H1 (cell line): Measurements from ENCODE around the gene RCBTB1. TPM values are rescaled to one million over a fixed set of nuclear protein-coding genes. Genes with fewer than 3 reads are reported as not detected.

Experiments used
- CTCF ChIA-PET: fragments of 300-600 bp; sonication (Branson Sonifier 250); formaldehyde crosslinking; loops from one replicate; lab custom pipeline; 2021; ENCODE audit not compliant: partially characterized antibody; lab: Charles Lee
- POLR2A ChIA-PET: fragments of 300-600 bp; sonication (Branson Sonifier 250); formaldehyde crosslinking; loops from one replicate; lab custom pipeline; 2021; ENCODE audit warnings: inconsistent platforms; ENCODE audit not compliant: partially characterized antibody; lab: Charles Lee
- DNase-seq, 2 experiments: peaks; one replicate each; pipeline versions ENCODE4 v3.0.0 to v3.0.0-alpha.2; 2010 to 2022; ENCODE audit warnings: low spot score in 2 of 2, low read depth in 1 of 2, mixed read lengths in 1 of 2
- FAIRE-seq: peaks from 2 replicates; lab custom pipeline; 2011; peaks lifted over from hg19 to GRCh38; lab: Jason Lieb, UNC
- H2AFZ ChIP-seq: 2 replicates; pipeline ENCODE4 v1.8.1; 2012; ENCODE audit warnings: low read length, inconsistent platforms
- H2AK5ac ChIP-seq: 2 replicates; pipeline ENCODE4 v1.6.1; 2013; ENCODE audit warnings: low read depth, low read length
- H2BK120ac ChIP-seq: replicated peaks from 2 replicates; pipeline ENCODE3; 2013; ENCODE audit warnings: low read depth, low read length, inconsistent platforms
- H2BK12ac ChIP-seq: 2 replicates; pipeline ENCODE4 v1.6.1; 2013; ENCODE audit warnings: low read depth, low read length
- H2BK15ac ChIP-seq: 2 replicates; pipeline ENCODE4 v1.6.1; 2013; ENCODE audit warnings: low read length
- H2BK20ac ChIP-seq: 2 replicates; pipeline ENCODE4 v1.6.1; 2013; ENCODE audit warnings: low read length
- H2BK5ac ChIP-seq: 2 replicates; pipeline ENCODE4 v1.6.1; 2013; ENCODE audit warnings: low read depth, low read length
- H3K14ac ChIP-seq: 2 replicates; pipeline ENCODE4 v1.6.1; 2013; ENCODE audit warnings: inconsistent platforms; ENCODE audit not compliant: insufficient read length
- H3K18ac ChIP-seq: 2 replicates; pipeline ENCODE4 v1.6.1; 2013; ENCODE audit warnings: low read length; ENCODE audit errors: extremely low read depth
- H3K23ac ChIP-seq: 2 replicates; pipeline ENCODE4 v1.6.1; 2013; ENCODE audit warnings: inconsistent platforms; ENCODE audit not compliant: insufficient read length
- H3K23me2 ChIP-seq: 2 replicates; pipeline ENCODE4 v1.6.1; 2013; ENCODE audit warnings: low read depth, low read length
- H3K27ac ChIP-seq: 2 replicates; pipeline ENCODE4 v1.6.1; 2011; ENCODE audit warnings: low read depth, low read length, inconsistent platforms
- H3K27me3 ChIP-seq, 4 experiments: replicated peaks in 1 of 4; 1 replicate in 1 of 4; 2 replicates in 3 of 4; pipeline versions ENCODE4 v1.6.1 to v1.8.1; 2011 to 2013; ENCODE audit warnings: low read length in 3 of 4, mild to moderate bottlenecking in 3 of 4, inconsistent platforms in 2 of 4, mixed read lengths in 2 of 4, moderate library complexity in 1 of 4; ENCODE audit not compliant: control insufficient read depth in 3 of 4, insufficient read depth in 3 of 4; ENCODE audit errors: extremely low read depth in 1 of 4
- H3K36me3 ChIP-seq, 4 experiments: 2 replicates each; pipeline versions ENCODE4 v1.6.1 to v1.8.1; 2011 to 2013; ENCODE audit warnings: mild to moderate bottlenecking in 4 of 4, low read length in 3 of 4, moderate library complexity in 2 of 4, control low read depth in 1 of 4, inconsistent platforms in 1 of 4; ENCODE audit not compliant: insufficient read depth in 4 of 4, control insufficient read depth in 2 of 4
- H3K4ac ChIP-seq: replicated peaks from 2 replicates; pipeline ENCODE3; 2013; ENCODE audit warnings: low read length, low read depth, mixed read lengths, inconsistent platforms; ENCODE audit not compliant: insufficient read length
- H3K4me1 ChIP-seq, 4 experiments: replicated peaks in 1 of 4; 1 replicate in 1 of 4; 2 replicates in 3 of 4; pipeline versions ENCODE4 v1.6.1 to v1.8.1; 2011 to 2013; ENCODE audit warnings: low read length in 3 of 4, inconsistent platforms in 2 of 4, mixed read lengths in 1 of 4; ENCODE audit not compliant: insufficient read depth in 4 of 4, control insufficient read depth in 3 of 4
- H3K4me2 ChIP-seq, 2 experiments: 2 replicates each; pipeline versions ENCODE4 v1.6.1 to v1.8.1; 2011 to 2013; ENCODE audit warnings: low read depth in 2 of 2, low read length in 2 of 2, control low read depth in 1 of 2, inconsistent platforms in 1 of 2, mild to moderate bottlenecking in 1 of 2; ENCODE audit not compliant: insufficient read depth in 1 of 2
- H3K4me3 ChIP-seq, 4 experiments: fragments of 200-600, 300-600 bp in 1 of 4; sonication (generic), shearing (Covaris generic), sonication (Bioruptor Twin) in 1 of 4; 2 replicates each; pipeline versions ENCODE4 v1.5.1 to v1.8.1; 2011 to 2016; ENCODE audit warnings: low read length in 4 of 4, low read depth in 3 of 4, control low read depth in 2 of 4, inconsistent platforms in 2 of 4, mild to moderate bottlenecking in 2 of 4, mixed read lengths in 1 of 4, moderate library complexity in 1 of 4; ENCODE audit not compliant: insufficient read depth in 2 of 4; ENCODE audit errors: extremely low read depth in 1 of 4
- H3K56ac ChIP-seq: replicated peaks from 2 replicates; pipeline ENCODE3; 2013; ENCODE audit warnings: low read depth, mild to moderate bottlenecking, mixed read lengths, low read length, inconsistent platforms; ENCODE audit not compliant: insufficient read length
- H3K79me1 ChIP-seq: 2 replicates; pipeline ENCODE4 v1.6.1; 2013; ENCODE audit warnings: low read depth, low read length, control low read depth
- H3K79me2 ChIP-seq, 2 experiments: 2 replicates each; pipeline versions ENCODE4 v1.6.1 to v1.8.1; 2012 to 2013; ENCODE audit warnings: low read length in 2 of 2, mild to moderate bottlenecking in 2 of 2, inconsistent platforms in 1 of 2; ENCODE audit not compliant: insufficient read depth in 2 of 2, control insufficient read depth in 1 of 2
- H3K9ac ChIP-seq, 4 experiments: replicated peaks in 1 of 4; 1 replicate in 1 of 4; 2 replicates in 3 of 4; pipeline versions ENCODE4 v1.6.1 to v1.8.1; 2011 to 2013; ENCODE audit warnings: low read depth in 3 of 4, low read length in 3 of 4, control low read depth in 2 of 4, mild to moderate bottlenecking in 2 of 4, moderate library complexity in 2 of 4, inconsistent platforms in 1 of 4; ENCODE audit errors: extremely low read depth in 1 of 4
- H3K9me3 ChIP-seq, 2 experiments: 2 replicates each; pipeline versions ENCODE4 v1.6.1 to v1.8.1; 2012 to 2013; ENCODE audit warnings: mild to moderate bottlenecking in 2 of 2, moderate library complexity in 2 of 2, control low read depth in 1 of 2, inconsistent platforms in 1 of 2, low read depth in 1 of 2, low read length in 1 of 2, mixed read lengths in 1 of 2; ENCODE audit not compliant: insufficient read depth in 2 of 2
- H4K20me1 ChIP-seq, 2 experiments: replicated peaks in 1 of 2; 2 replicates each; pipeline versions ENCODE3 to v1.8.1; 2011 to 2013; ENCODE audit warnings: inconsistent platforms in 2 of 2, low read length in 2 of 2, mild to moderate bottlenecking in 1 of 2; ENCODE audit not compliant: insufficient read depth in 2 of 2, control insufficient read depth in 1 of 2
- H4K5ac ChIP-seq: 2 replicates; pipeline ENCODE4 v1.6.1; 2013; ENCODE audit warnings: low read length, low read depth, mixed read lengths, inconsistent platforms; ENCODE audit not compliant: insufficient read length
- H4K8ac ChIP-seq: 2 replicates; pipeline ENCODE4 v1.8.0; 2013; ENCODE audit warnings: mild to moderate bottlenecking, moderate library complexity, low read length, inconsistent platforms; ENCODE audit not compliant: insufficient read depth; ENCODE audit errors: extremely low read depth
- H4K91ac ChIP-seq: replicated peaks from 2 replicates; pipeline ENCODE3; 2013; ENCODE audit warnings: low read length, mixed read lengths, inconsistent platforms; ENCODE audit not compliant: insufficient read length
- CREB1 ChIP-seq: IDR thresholded peaks from 2 replicates; pipeline ENCODE4 v1.6.1; 2012; ENCODE audit warnings: inconsistent platforms
- E2F6 ChIP-seq: IDR thresholded peaks from 2 replicates; pipeline ENCODE4 v1.6.1; 2012; ENCODE audit warnings: inconsistent platforms
- RFX5 ChIP-seq: IDR thresholded peaks from 2 replicates; pipeline ENCODE4 v1.6.1; 2011; ENCODE audit warnings: low read depth, low read length, improper control_type of control experiment, borderline replicate concordance
- TEAD4 ChIP-seq: IDR thresholded peaks from 2 replicates; pipeline ENCODE4 v1.6.1; 2012; ENCODE audit warnings: low read depth, low read length, inconsistent platforms, mixed read lengths
- WGBS, 2 experiments: shearing (Covaris generic) in 1 of 2; methylation state at CpG; one replicate each; pipeline versions ENCODE4 v1.1.6 to v1.1.7; 2013 to 2015; ENCODE audit warnings: low lambda C conversion rate in 2 of 2, mixed read lengths in 2 of 2, inconsistent platforms in 1 of 2, low coverage in 1 of 2, missing lambda C conversion rate in 1 of 2; ENCODE audit not compliant: insufficient replicate concordance in 2 of 2, insufficient coverage in 1 of 2, insufficient read length in 1 of 2; ENCODE audit errors: extremely low coverage in 1 of 2, missing lambda C conversion rate in 1 of 2; 5-methylcytosine and 5-hydroxymethylcytosine counted together
- polyA plus RNA-seq, 7 experiments: library from polyadenylated mRNA; depleted of rRNA in 3 of 7; stranded (reverse) in 5 of 7; unstranded in 2 of 7; fragments of >200 nt in 5 of 7; fragments of 200-250 nt in 2 of 7; gene quantifications; 1 replicate in 5 of 7; 2 replicates in 1 of 7; 4 replicates in 1 of 7; pipeline versions ENCODE4 v1.2.1 to v1.2.3, GENCODE V29; 2011 to 2013; ENCODE audit warnings: missing spikeins in 2 of 7, mixed read lengths in 2 of 7
- total RNA-seq: library from RNA; stranded (reverse); fragmentation: NEBNext Ultra II Directional; extraction: Animal tissue kit (Norgen Biotek cat#: 25700); gene quantifications from 2 replicates; pipeline ENCODE4 v1.2.1, GENCODE V29; 2021
- TF ChIP-seq, protein P1 (sequence below): IDR thresholded peaks from 2 replicates; pipeline ENCODE4 v1.6.1; 2012; ENCODE audit warnings: low read length, inconsistent platforms

The RCBTB1 gene
- total and polyA plus RNA-seq, 2 of the 8 experiments (the other 6 are each of a cell fraction or from before 2014, with no cell fraction given) = 13.7 to 29.8 TPM

GRCh38 chr13:49528161-49528560 lies 57.2 kb downstream of the RCBTB1 start:
- WGBS, 2 experiments = 90% methylated on average over 1 of the region's 1 CpG; no CpG with 5 or more reads in 1 of the 2 experiments
- Histone ChIP-seq H3K4me2 (no peak overlapping the region), H3K79me1 (no peaks in the 10 kb centered on the region), H2BK15ac (no peak overlapping the region), H2BK120ac (no peak overlapping the region), H3K27me3 (no peaks in the 10 kb centered on the region), H3K18ac (no peak overlapping the region), H3K4ac (no peak overlapping the region), H3K79me2 (no peaks in the 10 kb centered on the region), H2BK5ac (no peak overlapping the region), H3K14ac (no peak overlapping the region)
- TF ChIP-seq, protein P1, sequence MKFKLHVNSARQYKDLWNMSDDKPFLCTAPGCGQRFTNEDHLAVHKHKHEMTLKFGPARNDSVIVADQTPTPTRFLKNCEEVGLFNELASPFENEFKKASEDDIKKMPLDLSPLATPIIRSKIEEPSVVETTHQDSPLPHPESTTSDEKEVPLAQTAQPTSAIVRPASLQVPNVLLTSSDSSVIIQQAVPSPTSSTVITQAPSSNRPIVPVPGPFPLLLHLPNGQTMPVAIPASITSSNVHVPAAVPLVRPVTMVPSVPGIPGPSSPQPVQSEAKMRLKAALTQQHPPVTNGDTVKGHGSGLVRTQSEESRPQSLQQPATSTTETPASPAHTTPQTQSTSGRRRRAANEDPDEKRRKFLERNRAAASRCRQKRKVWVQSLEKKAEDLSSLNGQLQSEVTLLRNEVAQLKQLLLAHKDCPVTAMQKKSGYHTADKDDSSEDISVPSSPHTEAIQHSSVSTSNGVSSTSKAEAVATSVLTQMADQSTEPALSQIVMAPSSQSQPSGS = no peak
- TF ChIP-seq TEAD4 = no peak
- no peak for TF ChIP-seq E2F6
- TF ChIP-seq RFX5 = no peak
- TF ChIP-seq CREB1 = no peak
- TF ChIP-seq, all 59 proteins: peak for 0
- Histone ChIP-seq H4K20me1 (peaks cover 0 to 2% of the 10 kb centered on the region in 2 experiments), H3K36me3 (peaks cover 0 to 6% (median 1%) of the 10 kb centered on the region in 4 experiments; a peak in 2 of 8 replicates), H3K56ac (no peak overlapping the region), H4K5ac (no peak overlapping the region), H3K27ac (no peak overlapping the region), H3K23ac (no peak overlapping the region), H3K23me2 (no peaks in the 10 kb centered on the region), H4K8ac (no peak overlapping the region), H3K4me3 (no peak overlapping the region), H2BK20ac (no peak overlapping the region), H3K9ac (no peak overlapping the region), H2AFZ (no peak overlapping the region), H2AK5ac (no peak overlapping the region), H2BK12ac (no peak overlapping the region), H4K91ac (no peak overlapping the region), H3K9me3 (no peaks in the 10 kb centered on the region), H3K4me1 (no peaks in the 10 kb centered on the region)
- FAIRE-seq (no peak), DNase-seq (no peak)
- ChIA-PET POLR2A (no interaction called here), CTCF (interaction anchor here (0.9 to 1.0 kb wide), 2 partner anchors 8 to 21 kb away, joined by 3 read pairs; no protein-coding TSS in a partner anchor)
